HG02970 (cell line): Measurements from ENCODE around the gene ZNF317.

ENCODE experiments used
- ATAC-seq: cut with Tn5 transposase; IDR thresholded peaks from one replicate; pipeline ENCODE4 v1.9.1; 2021; ENCODE audit warnings: mild to moderate bottlenecking, moderate library complexity, moderate number of reproducible peaks; ENCODE audit not compliant: unreplicated experiment, low FRiP score

The ZNF317 gene

DNA sequence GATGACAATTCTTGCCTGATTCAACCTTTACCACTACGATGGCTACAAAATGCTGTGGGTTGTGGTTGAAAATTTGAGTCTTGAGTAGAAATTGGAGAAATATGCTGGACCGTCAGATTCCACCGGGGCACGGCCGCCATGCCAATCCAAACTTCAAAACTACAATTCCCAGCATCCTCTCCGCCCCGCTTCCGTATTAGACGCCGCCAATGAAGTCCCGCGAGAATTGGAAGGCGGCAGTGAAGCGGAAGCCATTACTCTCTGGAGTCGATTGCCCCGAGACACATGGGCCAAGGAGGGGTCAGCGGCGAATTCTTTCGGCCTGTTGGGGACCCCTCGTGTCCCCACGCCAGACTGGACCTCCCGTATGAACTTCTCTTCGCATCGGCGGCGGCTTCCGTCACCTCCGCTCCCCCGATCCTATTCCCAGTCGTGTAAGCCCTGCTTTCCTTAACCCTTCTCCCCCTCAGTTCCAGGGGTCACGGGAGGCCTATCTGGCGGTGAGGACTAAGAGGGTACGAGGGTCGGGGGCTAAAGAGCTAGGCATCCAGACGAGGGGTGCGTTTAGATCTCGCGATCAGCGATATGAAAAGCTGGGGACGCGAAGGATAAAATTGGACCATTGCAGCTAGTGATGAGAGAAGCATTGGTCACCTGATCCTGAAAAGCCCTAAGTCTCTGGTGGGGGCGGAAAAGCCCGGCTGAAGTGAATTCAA is at the start of gene ZNF317:
Gene ZNF317 (plus strand): TSS at position 239 of the 716 bp plus-strand sequence. CDS start 15,620 bp downstream, outside the sequence.
- ATAC-seq: peak; percentile 91

- no peak for ATAC-seq
Observed at GRCh38 chr19:9107375-9107774, 32.8 kb upstream of the ZNF317 start, which contains the start of gene OR7G2. Gene OR7G2, minus strand, starts transcription at chr19:9107475. Its CDS starts 4,232 bp downstream, at chr19:9103243.

DNA sequence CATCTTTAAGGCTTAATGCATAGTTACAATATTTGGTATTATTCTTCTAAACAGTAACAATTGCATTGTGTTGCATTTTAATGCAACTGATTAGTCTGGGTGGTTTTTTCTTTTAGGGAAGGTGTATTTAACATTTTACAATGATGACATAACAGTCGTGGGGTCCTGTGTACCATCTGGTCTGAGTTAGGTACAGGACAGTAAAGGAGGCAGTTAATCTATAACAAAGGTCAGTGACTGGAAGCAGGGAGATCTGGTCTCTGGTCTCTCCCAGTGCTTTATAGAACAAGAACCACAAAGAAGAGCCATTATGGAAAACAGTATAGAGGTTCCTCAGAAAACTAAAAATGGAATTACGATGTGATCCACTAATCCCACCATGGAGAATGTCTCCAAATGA is 30.2 kb upstream of the ZNF317 start:
- ATAC-seq: no peak

- ATAC-seq: no peak
Observed at GRCh38 chr19:9115307-9115813, 24.8 kb upstream of the ZNF317 start, which contains the start of gene OR7G1. Gene OR7G1, minus strand, starts transcription at chr19:9115763. Its CDS starts 0 bp downstream, at chr19:9115763.

DNA sequence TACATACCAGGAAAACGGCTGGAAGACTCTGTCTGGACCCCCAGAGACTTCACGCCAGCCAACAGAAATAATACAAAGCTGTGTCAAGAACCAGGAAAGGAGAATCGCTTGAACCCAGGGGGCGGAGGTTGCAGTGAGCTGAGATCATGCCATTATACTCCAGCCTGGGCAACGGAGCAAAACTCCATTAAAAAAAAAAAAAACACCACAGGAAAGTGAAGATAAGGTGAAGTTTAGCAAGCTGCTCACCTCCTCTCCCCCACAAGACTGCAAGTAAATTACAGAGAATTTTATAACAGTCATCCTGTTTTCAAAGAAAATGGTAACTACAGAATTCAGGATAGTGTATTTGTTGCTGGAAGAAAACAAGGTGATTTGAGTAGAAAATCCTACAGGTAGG is 23.6 kb upstream of the ZNF317 start:
- ATAC-seq: no peak

GRCh38 chr19:9126900-9127405 is 13.2 kb upstream of the ZNF317 start, which contains the start of gene OR7G3:
Gene OR7G3, minus strand, starts transcription at chr19:9126950. Its CDS starts 0 bp downstream, at chr19:9126950.
- no peak for ATAC-seq

- no peak for ATAC-seq
Observed at GRCh38 chr19:9128171-9128570, 12.0 kb upstream of the ZNF317 start.

DNA sequence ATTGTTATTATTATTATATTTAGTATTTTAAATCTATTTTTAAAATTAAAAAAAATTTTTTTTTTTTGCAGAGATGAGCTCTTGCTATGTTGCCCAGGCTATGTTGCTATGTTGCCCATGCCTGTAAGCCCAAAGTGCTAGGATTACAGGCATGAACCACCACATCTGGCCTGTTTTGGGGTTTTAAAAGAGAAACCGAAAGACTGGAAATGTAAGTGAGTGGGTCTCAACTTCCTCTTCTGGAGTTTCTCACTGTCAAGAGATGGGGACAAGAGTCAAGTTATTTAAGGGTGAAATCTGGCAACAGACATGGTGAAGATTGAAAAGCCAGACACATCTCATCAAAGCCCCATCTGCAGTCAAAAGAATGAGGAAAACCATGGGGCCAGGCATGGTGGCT is 9.2 kb upstream of the ZNF317 start:
- ATAC-seq: no peak

DNA sequence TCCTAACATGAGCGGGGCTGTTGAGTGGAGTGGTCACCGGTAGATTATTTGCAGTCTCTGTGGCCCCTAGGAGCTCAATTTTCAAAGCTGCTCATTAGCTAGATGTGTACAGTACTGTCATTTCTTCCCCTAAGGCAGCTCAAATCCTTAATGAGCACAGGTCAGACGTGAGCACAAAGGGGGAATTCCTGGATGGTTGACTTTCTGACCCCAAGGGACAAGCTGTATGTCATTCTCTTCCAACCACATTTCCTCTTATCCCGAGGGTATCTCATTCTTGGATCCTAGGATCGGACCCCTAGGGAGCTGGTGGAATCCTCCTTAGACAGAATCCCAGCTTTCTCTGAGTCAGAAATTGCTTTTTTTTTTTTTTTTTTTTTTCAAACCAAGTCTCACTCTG is 7.8 kb upstream of the ZNF317 start:
- no peak for ATAC-seq

- peak; percentile 5 for ATAC-seq
Observed at GRCh38 chr19:9139609-9140158, 513 bp upstream of the ZNF317 start.

DNA sequence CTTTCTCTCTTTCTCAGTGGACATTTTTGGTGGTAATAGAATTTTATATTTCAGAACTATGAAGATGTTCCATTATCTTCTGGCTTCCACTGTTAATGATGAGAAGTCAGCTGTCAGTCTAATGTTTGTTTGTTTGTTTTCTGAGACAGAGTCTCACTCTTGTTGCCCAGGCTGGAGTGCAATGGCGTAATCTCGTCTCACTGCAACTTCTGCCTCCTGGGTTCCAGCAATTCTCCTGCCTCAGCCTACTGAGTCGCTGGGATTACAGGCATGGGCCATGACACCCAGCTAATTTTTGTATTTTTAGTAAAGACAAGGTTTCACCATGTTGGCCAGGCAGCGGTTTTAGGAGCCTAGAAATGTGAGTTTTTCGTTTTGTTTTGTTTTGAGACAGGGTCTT is 4.7 kb downstream of the ZNF317 start:
- no peak for ATAC-seq

DNA sequence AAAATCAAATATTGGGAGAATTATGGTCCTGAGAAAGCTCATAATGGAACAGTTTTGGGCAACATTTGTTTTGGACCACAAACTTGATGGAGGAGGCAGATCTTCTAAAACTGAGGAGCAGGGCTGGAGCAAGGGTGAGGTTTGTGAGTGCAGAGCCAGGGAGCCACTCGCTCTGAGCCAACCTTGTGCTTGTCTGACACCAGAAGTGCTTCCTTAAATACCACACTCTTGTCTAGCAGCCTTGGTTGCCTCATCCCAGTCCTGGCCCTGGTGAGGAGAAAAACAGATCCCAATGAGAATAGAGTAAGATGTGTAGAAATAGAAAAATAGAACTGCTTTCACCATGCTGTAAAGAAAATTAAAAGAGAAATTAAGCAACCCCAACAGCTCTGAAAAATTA is 6.7 kb downstream of the ZNF317 start:
- ATAC-seq: no peak

- ATAC-seq: no peak
Observed at GRCh38 chr19:9148697-9149096, 8.5 kb downstream of the ZNF317 start.

GRCh38 chr19:9149997-9150396 is 9.8 kb downstream of the ZNF317 start:
- ATAC-seq: no peak

- ATAC-seq: no peak
Observed at GRCh38 chr19:9150650-9151049, 10.5 kb downstream of the ZNF317 start.

GRCh38 chr19:9151367-9151766 is 11.2 kb downstream of the ZNF317 start:
- ATAC-seq: no peak

DNA sequence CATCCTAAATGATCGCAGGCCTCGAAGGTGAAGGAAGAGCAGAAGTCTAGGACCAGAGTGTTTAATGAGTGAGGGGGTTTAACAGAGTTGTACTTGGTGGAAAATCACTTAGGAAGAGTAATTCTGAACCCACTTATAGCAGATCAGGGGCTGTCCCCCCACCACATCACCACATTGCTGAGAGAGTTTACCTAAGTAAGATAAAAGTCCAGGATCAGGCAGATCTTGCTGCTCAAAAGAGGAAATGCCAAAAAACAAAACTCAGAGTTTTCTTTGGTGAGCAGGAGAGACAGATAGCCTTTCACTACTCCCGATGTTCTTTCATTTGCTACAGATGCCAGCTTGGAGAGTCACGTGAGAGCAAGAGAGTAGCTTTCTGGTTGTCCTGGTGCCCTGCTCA is 15.4 kb downstream of the ZNF317 start:
- no peak for ATAC-seq

DNA sequence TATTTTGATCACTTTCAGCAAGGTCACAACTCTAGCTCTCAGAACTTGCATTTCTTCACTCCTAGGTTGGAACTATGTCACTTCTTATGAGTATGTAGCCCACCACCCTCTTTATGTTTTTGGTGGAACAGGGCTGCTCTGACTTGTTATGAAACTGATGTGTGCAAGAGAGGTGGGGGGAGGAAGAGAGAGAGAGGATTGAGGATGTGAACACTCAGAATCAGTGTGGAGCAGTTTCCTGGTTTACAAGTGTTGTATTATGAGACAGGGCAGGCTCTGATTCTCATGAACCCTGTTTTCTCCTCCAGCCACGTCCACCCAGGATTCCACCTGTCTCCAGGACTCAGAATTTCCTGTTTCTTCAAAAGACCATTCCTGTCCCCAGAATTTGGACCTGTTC is 16.1 kb downstream of the ZNF317 start:
- no peak for ATAC-seq

GRCh38 chr19:9159891-9160290 is 19.7 kb downstream of the ZNF317 start:
- no peak for ATAC-seq

DNA sequence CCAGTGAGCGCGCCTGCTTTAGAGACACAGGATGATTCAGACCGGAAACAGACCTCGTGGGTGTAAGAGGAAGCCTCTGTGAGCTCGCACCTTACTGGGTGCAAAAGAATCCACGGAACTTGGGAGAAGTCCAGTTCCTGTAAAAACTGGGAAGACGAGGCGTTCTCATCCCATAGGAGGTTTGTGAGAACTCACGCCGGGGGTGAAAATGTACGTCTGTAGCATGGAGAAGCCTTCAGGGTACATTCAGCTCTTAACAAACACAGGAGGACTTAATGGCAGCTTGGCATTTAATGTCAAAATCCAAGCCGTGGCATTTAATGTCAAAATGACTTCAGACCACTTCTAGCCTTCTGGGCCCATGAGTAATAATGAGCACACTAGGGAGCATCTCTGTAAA is 21.2 kb downstream of the ZNF317 start:
- ATAC-seq: no peak

DNA sequence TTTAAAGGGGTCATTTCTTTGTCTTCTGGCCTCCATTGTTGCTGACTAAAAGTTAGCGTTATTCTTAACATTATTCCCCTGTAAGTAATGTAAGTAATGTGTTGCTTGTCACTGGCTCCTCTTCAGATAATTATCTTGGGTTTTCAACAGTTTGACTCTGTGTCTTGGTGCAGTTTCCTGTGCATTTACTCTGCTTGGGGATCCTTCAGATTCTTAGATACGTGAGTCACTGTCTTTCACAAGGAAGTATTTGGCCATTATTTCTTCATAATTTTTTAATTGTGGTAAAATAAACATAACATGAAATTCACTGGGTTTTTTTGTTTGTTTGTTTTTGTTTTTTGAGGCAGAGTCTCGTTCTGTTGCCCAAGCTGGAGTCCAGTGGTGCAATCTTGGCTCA is 25.1 kb downstream of the ZNF317 start:
- ATAC-seq: no peak

GRCh38 chr19:9166846-9167245 is 26.6 kb downstream of the ZNF317 start:
- ATAC-seq: no peak
